WI38 (cell line): ENCODE results near the gene GLS.
"Not testable (repeated sequence)": the region's sequence is repeated elsewhere in the genome, so short reads cannot be mapped to it uniquely, and the experiment has no call there.

Experiments used
- H3K4me3 ChIP-seq: 2 replicates; pipeline ENCODE4 v1.5.1; 2011; ENCODE audit warnings: low read depth, mild to moderate bottlenecking, control low read depth, low read length
- TF ChIP-seq, protein P1 (sequence below): IDR thresholded peaks from 2 replicates; pipeline ENCODE4 v1.5.1; 2012; ENCODE audit warnings: low read depth, mild to moderate bottlenecking, control low read depth, low read length

GLS gene

DNA sequence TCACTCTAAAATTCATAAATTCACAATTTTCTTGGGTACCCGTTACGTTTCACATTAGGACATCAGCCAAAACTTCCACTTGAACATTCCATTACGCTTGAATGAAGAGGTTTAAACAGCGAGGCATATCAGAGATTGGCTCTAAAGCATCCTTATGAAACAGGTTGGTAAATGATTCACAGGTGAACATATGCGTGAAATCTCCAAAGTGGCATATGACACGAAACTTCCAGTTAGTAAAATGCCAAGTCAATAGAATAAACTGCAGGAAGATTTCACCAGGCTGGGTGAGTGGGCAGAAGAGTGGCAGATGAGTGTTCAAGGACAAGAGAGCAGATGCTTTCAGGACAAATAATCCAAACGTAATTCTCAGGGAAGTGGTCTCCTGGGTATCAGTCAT is 33.9 kb upstream of the GLS start:
- TF ChIP-seq, protein P1, sequence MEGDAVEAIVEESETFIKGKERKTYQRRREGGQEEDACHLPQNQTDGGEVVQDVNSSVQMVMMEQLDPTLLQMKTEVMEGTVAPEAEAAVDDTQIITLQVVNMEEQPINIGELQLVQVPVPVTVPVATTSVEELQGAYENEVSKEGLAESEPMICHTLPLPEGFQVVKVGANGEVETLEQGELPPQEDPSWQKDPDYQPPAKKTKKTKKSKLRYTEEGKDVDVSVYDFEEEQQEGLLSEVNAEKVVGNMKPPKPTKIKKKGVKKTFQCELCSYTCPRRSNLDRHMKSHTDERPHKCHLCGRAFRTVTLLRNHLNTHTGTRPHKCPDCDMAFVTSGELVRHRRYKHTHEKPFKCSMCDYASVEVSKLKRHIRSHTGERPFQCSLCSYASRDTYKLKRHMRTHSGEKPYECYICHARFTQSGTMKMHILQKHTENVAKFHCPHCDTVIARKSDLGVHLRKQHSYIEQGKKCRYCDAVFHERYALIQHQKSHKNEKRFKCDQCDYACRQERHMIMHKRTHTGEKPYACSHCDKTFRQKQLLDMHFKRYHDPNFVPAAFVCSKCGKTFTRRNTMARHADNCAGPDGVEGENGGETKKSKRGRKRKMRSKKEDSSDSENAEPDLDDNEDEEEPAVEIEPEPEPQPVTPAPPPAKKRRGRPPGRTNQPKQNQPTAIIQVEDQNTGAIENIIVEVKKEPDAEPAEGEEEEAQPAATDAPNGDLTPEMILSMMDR, result no peak
- no peak overlapping the region for H3K4me3 ChIP-seq

GRCh38 chr2:190847504-190848081 is 33.0 kb upstream of the GLS start:
- H3K4me3 ChIP-seq, result no peak overlapping the region

GRCh38 chr2:190849774-190850173 is 30.8 kb upstream of the GLS start:
- H3K4me3 ChIP-seq, result no peak overlapping the region
- TF ChIP-seq, protein P1, result no peak

More at GRCh38 chr2:190847504-190848081, 33.0 kb upstream of the GLS start:
- TF ChIP-seq, protein P1, result no peak

DNA sequence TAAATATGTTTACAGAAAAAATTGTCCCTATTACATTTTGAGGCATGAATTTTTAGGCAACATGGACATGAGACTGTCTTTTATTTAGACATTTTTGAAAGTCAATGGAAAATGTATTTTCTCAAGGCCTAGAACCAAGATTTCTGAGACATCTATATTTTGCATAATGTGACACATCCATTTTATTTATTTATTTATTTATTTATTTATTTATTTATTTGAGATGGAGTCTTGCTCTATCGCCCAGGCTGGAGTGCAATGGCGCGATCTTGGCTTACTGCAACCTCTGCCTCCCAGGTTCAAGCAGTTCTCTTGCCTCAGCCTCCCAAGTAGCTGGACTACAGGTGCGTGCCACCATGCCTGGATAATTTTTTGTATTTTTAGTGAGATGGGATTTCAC is 27.6 kb upstream of the GLS start:
- H3K4me3 ChIP-seq, result not testable (repeated sequence)

DNA sequence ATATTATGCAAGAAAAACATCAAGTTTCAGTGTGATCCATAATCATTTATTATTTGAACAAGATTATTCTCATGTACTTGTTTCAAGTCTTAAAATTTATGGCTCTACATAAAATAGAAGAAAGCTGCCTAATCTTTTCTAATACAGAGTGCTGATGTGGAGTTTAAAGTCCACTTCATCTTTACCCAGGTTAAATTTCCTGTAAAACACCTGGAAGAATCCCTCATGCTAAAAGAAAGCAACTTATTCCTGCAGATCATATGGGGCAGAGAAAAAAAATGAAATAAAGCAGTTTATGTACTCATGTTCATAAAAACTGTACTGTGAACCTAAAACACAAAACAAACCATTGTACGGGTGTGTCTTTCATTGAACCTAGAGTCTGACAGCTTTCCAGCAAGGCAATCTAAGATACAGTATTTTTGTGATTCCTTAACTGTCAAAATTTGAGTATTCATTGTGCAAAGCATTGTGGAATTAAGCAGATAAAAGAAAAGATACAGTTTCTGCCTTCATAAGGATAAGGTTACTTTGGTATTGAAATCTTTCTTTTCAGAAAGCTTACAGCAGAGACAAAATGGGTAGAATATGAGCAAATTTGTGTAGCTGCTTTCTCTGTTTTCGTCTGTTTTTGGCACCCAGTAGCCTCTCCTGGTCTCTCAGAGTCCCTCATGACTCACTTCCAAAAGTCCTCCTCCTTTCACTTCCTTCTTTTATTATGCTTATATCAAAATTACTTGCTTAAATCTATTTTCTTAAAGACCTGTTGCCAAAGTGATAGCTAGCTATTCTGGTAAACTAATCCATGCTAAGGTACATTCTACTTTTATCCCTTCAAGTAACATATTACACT is 26.9 kb upstream of the GLS start:
- no peak overlapping the region for H3K4me3 ChIP-seq

GRCh38 chr2:190854726-190855125 is 25.9 kb upstream of the GLS start:
- no peak overlapping the region for H3K4me3 ChIP-seq
- TF ChIP-seq, protein P1, result no peak

More for the DNA sequence above, 26.9 kb upstream of the GLS start:
- TF ChIP-seq, protein P1, result no peak

DNA sequence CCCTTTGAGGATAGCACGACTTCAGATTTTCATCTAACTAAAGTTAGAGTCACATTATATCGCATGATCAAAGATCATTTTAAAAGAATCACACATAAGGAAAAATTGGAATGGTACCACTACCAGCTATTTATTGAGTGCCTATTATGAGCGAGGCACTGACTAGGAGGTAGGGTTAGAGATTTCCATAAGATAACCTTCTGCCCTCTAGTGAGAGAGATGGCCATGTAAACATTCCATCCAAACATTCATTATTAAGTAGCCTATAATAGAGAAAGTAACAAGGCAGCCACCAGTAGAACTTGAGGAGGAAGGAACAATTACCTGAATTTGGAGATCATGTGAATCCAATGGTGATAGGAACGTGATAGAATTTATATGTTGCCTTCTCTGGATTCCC is 25.4 kb upstream of the GLS start:
- TF ChIP-seq, protein P1, result no peak

DNA sequence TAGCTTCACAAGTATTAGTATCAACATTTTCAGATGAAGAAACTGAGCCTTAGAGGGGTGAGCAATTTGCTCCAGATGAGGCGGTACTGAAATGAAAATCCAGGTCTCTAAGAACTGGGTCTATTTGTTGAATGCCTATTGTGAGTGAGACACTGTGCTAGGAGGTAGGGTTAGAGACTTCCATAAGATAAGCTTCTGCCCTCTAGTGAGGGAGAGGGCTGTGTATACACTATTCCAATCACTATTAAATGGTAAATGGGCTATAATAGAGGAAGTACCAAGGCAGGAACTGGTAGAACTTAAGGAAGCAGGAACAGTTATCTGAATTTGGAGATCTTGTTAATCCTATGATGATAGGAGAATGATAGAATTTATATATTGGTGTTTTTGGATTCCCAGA is 23.6 kb upstream of the GLS start:
- TF ChIP-seq, protein P1, result no peak
- H3K4me3 ChIP-seq, result no peak overlapping the region

More for the DNA sequence above, 25.4 kb upstream of the GLS start:
- no peak overlapping the region for H3K4me3 ChIP-seq
